NCI-H187 treated with DMSO at 0.1 percent for 48 hours (cell line): Measurements from ENCODE around the gene CCNQ.

Experiments
- DNase-seq: peaks from one replicate; lab custom pipeline; 2025; lab: John Stamatoyannopoulos, UW

CCNQ gene

GRCh38 chrX:153539171-153539978, 59.6 kb downstream of the CCNQ start:
- no peak for DNase-seq

DNA sequence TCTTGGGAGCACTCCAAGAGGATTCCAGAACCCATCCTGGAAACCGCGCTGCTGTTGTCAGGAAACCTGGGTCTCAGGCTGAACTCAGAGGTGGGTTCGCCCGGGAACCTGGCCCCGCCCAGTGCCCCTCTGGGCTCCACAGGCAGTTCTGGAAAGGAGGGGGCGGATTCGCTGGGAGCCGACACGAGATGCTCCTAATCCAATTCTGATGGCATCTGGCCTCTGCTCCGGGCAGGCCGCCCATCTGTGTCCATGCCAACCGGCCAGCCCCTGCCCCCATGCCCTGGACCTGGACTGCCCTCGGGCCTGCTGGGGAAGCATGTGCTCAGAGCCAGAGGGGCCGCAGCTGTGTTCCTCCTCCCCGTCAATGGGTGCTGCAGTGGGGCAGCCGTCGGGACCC, 60.5 kb downstream of the CCNQ start:
- DNase-seq = no peak
